ENCODE data around the gene TPCN2.

GRCh38 chr11:69093106-69093505, 44.4 kb downstream of the TPCN2 start:
- no peak for TF ChIP-seq CTCF (IDR thresholded peaks at IDR 0.05; ENCODE audit: borderline replicate concordance, extremely low read depth, low read length, poor library complexity, severe bottlenecking)
- TF ChIP-seq EZH2 (IDR thresholded peaks at IDR 0.05; ENCODE audit: borderline replicate concordance, low read depth, low read length, severe bottlenecking): no peak

All from DND-41 (cell line).